ENCODE results near the gene NACC1. TPM values are rescaled to one million over a fixed set of nuclear protein-coding genes. Genes with fewer than 3 reads are reported as not detected.

Gene NACC1
- total RNA-seq, 2 experiments from 2014 or later = 82.2 to 96.0 TPM

DNA sequence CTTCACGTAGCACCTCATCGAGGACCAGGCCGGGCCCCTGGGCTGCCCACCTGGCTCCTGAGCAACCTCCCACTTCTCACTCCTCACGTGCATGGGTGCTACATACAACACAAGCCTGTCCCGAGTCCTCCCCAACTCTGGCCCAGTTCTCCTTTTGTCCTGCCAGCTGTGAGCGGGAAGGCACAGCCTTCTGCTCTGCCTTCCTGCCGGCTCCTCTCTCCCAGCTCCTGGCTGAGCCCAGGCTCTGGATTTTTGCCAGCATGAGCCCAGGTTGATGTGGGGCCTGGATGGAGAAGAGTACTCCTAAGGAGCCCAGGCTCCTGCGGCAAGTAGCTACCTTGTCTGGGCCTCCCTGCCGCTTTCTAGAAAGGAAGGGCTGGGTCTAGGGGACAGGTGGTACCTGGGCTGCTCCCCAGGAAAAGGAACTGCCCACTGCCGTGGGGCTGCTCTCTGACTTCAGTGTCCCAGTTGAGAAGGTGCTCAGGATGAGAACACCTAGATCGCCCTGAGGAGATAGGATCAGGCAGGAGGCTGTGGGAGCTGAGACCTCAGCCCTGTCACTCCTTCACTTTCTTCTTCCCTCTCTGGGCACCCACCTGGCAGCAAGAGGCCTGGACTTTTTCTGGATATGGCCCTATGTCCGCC lies 39.0 kb upstream of the NACC1 start:
- no peaks in the 10 kb centered on the region for H3K4me1 Mint-ChIP-seq
- DNase-seq = no peak
- no peaks in the 10 kb centered on the region for H3K27me3 Mint-ChIP-seq
- no peak overlapping the region for H3K27ac Mint-ChIP-seq
- CTCF ChIA-PET = interaction anchor here (0.7 to 4.3 kb wide), 4 partner anchors 15 to 101 kb away, joined by 3 to 20 read pairs (median 4); no protein-coding TSS in a partner anchor
- H3K4me3 Mint-ChIP-seq = no peak overlapping the region
- ATAC-seq = no peak
- H3K9me3 Mint-ChIP-seq (ENCODE audit: low read depth) = no peaks in the 10 kb centered on the region
- H3K36me3 Mint-ChIP-seq = no peaks in the 10 kb centered on the region

- no peaks in the 10 kb centered on the region for H3K9me3 Mint-ChIP-seq (ENCODE audit: low read depth)
- CTCF ChIA-PET = interaction anchor here (0.7 to 4.3 kb wide), 3 partner anchors 14 to 46 kb away, joined by 3 to 20 read pairs (median 4); no protein-coding TSS in a partner anchor
- H3K4me3 Mint-ChIP-seq = no peak overlapping the region
- no peak for DNase-seq
- H3K36me3 Mint-ChIP-seq = no peaks in the 10 kb centered on the region
- H3K27me3 Mint-ChIP-seq = peaks cover 1% of the 10 kb centered on the region
- no peak overlapping the region for H3K27ac Mint-ChIP-seq
- no peak for ATAC-seq
- H3K4me1 Mint-ChIP-seq = no peaks in the 10 kb centered on the region
These were observed 38.5 kb upstream of the NACC1 start for GRCh38 chr19:13079542-13079986.

DNA sequence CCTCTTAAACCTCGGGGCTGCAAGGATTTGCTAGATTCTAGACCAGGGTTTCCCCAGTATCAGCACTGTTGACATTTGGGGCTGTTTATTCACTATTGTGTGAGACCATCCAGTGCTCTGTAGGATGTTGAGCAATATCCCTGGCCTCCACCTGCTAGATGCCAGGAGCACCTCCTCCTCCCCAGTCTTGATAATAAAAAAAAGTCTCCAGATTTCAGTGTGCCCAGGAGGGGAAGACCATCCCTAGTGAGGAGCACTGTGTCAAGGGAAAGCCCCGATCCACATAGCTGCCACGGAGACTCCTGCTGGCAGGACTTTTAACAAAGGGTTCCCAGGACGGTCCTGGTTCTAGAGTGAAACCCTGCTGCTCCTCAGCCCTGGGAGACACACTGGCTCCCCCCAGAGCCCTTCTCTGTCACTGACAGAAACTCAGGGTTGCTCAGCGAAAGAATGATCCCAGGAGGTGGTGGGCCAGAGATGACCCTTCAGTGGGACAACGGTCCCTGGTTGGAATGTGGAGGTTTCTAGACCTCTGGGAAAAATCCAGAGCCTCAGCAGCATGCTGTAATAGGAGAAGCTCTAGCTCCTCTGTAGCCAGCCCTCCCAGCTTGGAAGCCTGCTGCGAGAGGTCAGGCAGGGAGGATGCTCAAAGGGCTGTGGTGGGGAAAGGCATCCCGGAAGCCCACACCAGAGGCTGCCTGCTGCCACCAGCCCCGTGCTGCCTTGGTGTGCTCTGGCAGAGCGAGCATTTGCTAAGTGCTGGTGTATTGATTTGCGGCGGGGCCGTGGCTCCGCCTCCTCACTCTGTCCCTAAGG lies 35.7 kb upstream of the NACC1 start:
- no peak overlapping the region for H3K4me3 Mint-ChIP-seq

GRCh38 chr19:13083008-13083404 lies 35.1 kb upstream of the NACC1 start:
- no peaks in the 10 kb centered on the region for H3K4me1 Mint-ChIP-seq
- no peak for ATAC-seq
- H3K9me3 Mint-ChIP-seq (ENCODE audit: low read depth) = no peaks in the 10 kb centered on the region
- H3K27ac Mint-ChIP-seq = no peak overlapping the region
- H3K36me3 Mint-ChIP-seq = no peaks in the 10 kb centered on the region
- DNase-seq = no peak
- CTCF ChIA-PET = interaction anchor here (0.6 to 5.2 kb wide), 4 partner anchors 12 to 108 kb away, joined by 3 to 21 read pairs (median 13); no protein-coding TSS in a partner anchor
- H3K4me3 Mint-ChIP-seq = no peak overlapping the region
- peaks cover 2% of the 10 kb centered on the region for H3K27me3 Mint-ChIP-seq

More for the DNA sequence above, 35.7 kb upstream of the NACC1 start:
- H3K9me3 Mint-ChIP-seq (ENCODE audit: low read depth) = no peaks in the 10 kb centered on the region
- peaks cover 2% of the 10 kb centered on the region for H3K27me3 Mint-ChIP-seq
- DNase-seq (no peak), ATAC-seq (no peak)
- no peaks in the 10 kb centered on the region for H3K4me1 Mint-ChIP-seq
- no peaks in the 10 kb centered on the region for H3K36me3 Mint-ChIP-seq
- H3K27ac Mint-ChIP-seq = no peak overlapping the region
- CTCF ChIA-PET = interaction anchor here (0.6 to 5.2 kb wide), 4 partner anchors 12 to 117 kb away, joined by 3 to 21 read pairs (median 7); no protein-coding TSS in a partner anchor

DNA sequence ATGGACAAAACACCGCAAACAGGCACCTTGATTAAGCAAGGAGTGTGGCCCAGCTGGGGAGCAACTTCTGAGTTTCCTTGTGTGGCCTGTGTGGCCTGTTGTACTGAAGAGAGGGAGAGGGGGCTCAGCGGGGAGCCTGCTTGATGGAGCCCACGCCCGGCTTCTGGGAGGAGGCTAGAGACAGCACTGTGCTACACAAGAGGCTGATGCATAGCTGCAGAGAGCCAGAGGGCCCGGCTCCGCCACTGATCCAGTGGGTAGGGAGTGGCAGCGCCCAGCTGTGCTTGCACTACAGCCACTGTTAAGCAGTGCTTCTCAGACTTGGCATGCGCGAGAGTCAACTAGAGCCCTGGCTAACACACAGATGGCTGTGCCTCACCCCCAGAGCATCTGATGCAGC lies 34.4 kb upstream of the NACC1 start:
- Mint-ChIP-seq H3K36me3 (no peaks in the 10 kb centered on the region), H3K9me3 (ENCODE audit: low read depth) (no peaks in the 10 kb centered on the region), H3K4me1 (no peaks in the 10 kb centered on the region), H3K27me3 (peaks cover 2% of the 10 kb centered on the region), H3K4me3 (no peak overlapping the region), H3K27ac (no peak overlapping the region)
- no peak for ATAC-seq
- DNase-seq = no peak
- CTCF ChIA-PET = interaction anchor here (0.9 to 5.2 kb wide), 5 partner anchors 11 to 108 kb away, joined by 3 to 21 read pairs (median 10); no protein-coding TSS in a partner anchor

DNA sequence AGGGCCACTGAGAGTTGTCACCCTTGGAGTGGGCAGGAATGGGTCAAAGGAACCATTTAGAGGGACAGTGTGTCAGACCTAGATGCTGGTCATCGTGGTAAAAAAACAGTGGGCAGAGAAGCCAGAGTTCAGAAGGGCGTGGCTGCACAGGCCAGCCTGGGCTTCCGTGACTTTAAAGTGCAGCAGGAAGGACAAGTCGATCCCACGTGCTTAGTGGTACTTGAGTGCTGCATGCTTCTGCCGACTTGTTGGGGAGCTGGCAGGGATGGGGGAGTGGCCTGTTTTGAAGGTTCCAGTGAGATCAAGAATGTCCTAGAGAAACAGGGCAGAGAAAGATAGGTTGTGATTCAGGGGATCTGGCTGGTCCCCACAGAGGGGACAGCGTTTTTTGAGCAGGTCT lies 32.4 kb upstream of the NACC1 start:
- H3K4me3 Mint-ChIP-seq = no peak overlapping the region
- no peak overlapping the region for H3K27ac Mint-ChIP-seq
- H3K9me3 Mint-ChIP-seq (ENCODE audit: low read depth) = no peaks in the 10 kb centered on the region

GRCh38 chr19:13086341-13086740 lies 31.7 kb upstream of the NACC1 start:
- Mint-ChIP-seq H3K4me1 (no peaks in the 10 kb centered on the region), H3K27ac (no peak overlapping the region), H3K4me3 (no peak overlapping the region), H3K36me3 (no peaks in the 10 kb centered on the region), H3K9me3 (ENCODE audit: low read depth) (no peaks in the 10 kb centered on the region), H3K27me3 (peaks cover 2% of the 10 kb centered on the region)
- ATAC-seq = no peak
- DNase-seq = no peak
- CTCF ChIA-PET = interaction anchor here (0.6 to 5.2 kb wide), 7 partner anchors 8 to 121 kb away, joined by 3 to 21 read pairs (median 5); no protein-coding TSS in a partner anchor

More for the DNA sequence above, 32.4 kb upstream of the NACC1 start:
- H3K27me3 Mint-ChIP-seq = peaks cover 2% of the 10 kb centered on the region
- ATAC-seq = no peak
- no peak for DNase-seq
- CTCF ChIA-PET = interaction anchor here (0.6 to 5.2 kb wide), 9 partner anchors 9 to 121 kb away, joined by 3 to 21 read pairs (median 5); no protein-coding TSS in a partner anchor
- H3K36me3 Mint-ChIP-seq = no peaks in the 10 kb centered on the region
- H3K4me1 Mint-ChIP-seq = no peaks in the 10 kb centered on the region

- no peak for ATAC-seq
- no peak for DNase-seq
- H3K4me3 Mint-ChIP-seq = no peak overlapping the region
- CTCF ChIA-PET = interaction anchor here (1.3 to 4.9 kb wide), 4 partner anchors 26 to 122 kb away, joined by 4 to 16 read pairs (median 9); no protein-coding TSS in a partner anchor
- H3K36me3 Mint-ChIP-seq = no peaks in the 10 kb centered on the region
- no peak overlapping the region for H3K27ac Mint-ChIP-seq
- H3K27me3 Mint-ChIP-seq = peaks cover 5% of the 10 kb centered on the region
- no peaks in the 10 kb centered on the region for H3K4me1 Mint-ChIP-seq
- no peaks in the 10 kb centered on the region for H3K9me3 Mint-ChIP-seq (ENCODE audit: low read depth)
These were observed 30.8 kb upstream of the NACC1 start for GRCh38 chr19:13087295-13087694.

DNA sequence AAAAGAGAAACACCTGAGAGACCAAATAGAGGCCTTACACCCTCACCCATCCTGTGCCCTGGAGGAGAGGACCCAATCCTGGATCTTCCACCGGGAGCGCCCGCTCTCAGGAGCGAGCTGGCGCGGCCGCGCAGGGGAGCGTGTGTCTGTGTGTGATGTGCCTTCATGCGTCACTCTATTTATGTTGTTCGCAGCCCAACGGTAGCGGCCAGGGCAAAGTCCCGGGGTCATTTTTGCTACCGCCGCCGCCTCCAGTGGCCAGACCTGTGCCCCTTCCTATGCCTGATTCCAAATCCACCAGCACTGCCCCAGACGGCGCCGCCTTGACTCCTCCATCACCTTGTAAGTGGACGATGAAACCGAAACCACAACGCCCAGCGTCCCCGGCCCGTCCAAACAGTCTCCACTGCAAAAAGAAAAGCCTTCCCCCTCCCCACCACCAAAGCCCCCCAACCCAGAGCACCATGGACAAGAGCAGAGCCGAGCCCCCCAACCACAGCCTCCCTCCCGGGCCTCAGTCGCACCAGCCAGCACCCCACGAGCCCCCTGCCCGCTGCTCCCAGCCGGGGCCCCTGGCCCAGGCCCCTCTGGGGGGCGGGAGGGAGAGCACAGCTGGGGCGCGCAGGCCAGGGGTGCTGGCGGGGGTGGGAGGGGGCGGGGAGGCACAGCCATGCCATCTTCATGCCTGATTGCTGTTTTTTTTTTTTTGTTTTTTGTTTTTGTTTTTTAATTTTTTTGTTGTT lies 30.1 kb upstream of the NACC1 start:
- DNase-seq = no peak
- ATAC-seq = no peak
- Mint-ChIP-seq H3K36me3 (no peaks in the 10 kb centered on the region), H3K9me3 (ENCODE audit: low read depth) (no peaks in the 10 kb centered on the region), H3K4me3 (no peak overlapping the region), H3K27me3 (peaks cover 5% of the 10 kb centered on the region), H3K27ac (no peak overlapping the region), H3K4me1 (no peaks in the 10 kb centered on the region)
- CTCF ChIA-PET = interaction anchor here (1.3 to 4.9 kb wide), 3 partner anchors 27 to 123 kb away, joined by 4 to 16 read pairs (median 13); no protein-coding TSS in a partner anchor

- Mint-ChIP-seq H3K4me3 (no peak overlapping the region), H3K27me3 (peaks cover 10% of the 10 kb centered on the region), H3K36me3 (no peaks in the 10 kb centered on the region), H3K27ac (no peak overlapping the region), H3K4me1 (no peaks in the 10 kb centered on the region), H3K9me3 (ENCODE audit: low read depth) (no peaks in the 10 kb centered on the region)
- ATAC-seq (peak; percentile 56), DNase-seq (no peak)
- CTCF ChIA-PET = interaction anchor here (0.7 to 8.5 kb wide), 3 partner anchors 10 to 124 kb away, joined by 3 to 178 read pairs (median 4); no protein-coding TSS in a partner anchor
These were observed 28.8 kb upstream of the NACC1 start for GRCh38 chr19:13089139-13089856.

DNA sequence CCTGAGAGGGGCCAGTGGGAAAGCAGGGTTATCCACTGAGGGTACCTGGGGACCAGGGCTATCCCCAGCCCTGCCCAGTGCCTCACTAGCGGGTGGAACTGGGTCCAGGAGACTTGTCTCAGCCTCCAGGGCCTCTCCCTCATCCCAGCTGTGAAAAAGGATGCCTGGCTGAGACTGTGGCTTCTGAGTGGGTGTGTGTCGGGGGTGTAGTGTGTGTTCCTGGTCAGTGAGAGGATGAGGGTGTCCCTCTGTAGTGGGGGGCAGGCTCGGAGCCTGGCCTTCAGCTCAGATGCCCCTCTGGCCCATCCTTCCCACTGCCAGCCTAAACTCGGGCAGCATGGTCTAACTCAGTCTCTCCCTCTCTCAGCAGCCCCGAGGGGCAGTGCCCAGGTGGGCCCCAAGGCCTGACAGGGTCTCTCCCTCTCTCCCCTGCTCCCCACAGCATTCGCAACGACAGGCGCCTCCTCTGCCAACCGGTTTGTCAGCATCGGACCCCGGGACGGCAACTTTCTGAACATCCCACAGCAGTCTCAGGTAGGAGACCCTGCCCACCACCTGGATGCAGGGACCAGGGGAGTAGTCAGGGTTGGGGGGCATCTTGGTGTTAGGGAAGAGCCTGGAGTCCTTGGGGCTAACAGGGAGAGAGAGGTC lies 28.1 kb upstream of the NACC1 start:
- no peaks in the 10 kb centered on the region for H3K4me1 Mint-ChIP-seq
- H3K9me3 Mint-ChIP-seq (ENCODE audit: low read depth) = no peaks in the 10 kb centered on the region
- CTCF ChIA-PET = interaction anchor here (0.7 to 8.5 kb wide), 3 partner anchors 9 to 125 kb away, joined by 3 to 178 read pairs (median 4); no protein-coding TSS in a partner anchor
- H3K36me3 Mint-ChIP-seq = no peaks in the 10 kb centered on the region
- H3K27me3 Mint-ChIP-seq = peaks cover 14% of the 10 kb centered on the region
- DNase-seq (no peak), ATAC-seq (no peak)
- no peak overlapping the region for H3K4me3 Mint-ChIP-seq
- no peak overlapping the region for H3K27ac Mint-ChIP-seq

Data from activated CD8-positive, alpha-beta memory T cell treated with anti-CD3 and anti-CD28 coated beads, Interleukin-2, amount 10 ng/mL, durations not matched to agents 7 days and 5 days (primary cell).